ENCODE measurements around the gene IL36A.

DNA sequence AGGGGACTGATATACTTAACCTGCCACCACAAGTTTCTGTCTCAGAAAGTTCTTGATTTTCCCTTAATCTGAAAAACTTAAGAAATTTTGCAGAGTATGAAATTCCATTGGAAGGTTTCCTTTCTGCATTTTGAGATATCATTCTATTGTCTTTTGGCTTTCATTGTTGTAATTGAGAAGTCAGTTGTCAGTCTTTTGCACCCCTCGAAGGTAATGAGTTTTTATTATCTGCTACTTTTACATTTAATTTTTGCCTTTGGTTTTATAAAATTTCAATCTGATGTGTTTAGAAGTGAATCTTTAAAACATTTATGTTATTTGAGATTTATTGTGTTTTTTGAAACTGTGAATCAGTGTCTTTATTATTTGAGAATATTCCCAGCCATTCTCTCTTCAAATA lies 4.8 kb upstream of the IL36A start:
- TF ChIP-seq CTCF (conservative IDR thresholded peaks at IDR 0.05; ENCODE audit: low read depth, low read length) = no peak
- TF ChIP-seq EZH2 (IDR thresholded peaks at IDR 0.05; ENCODE audit: low read length, unreplicated experiment) = no peak

All from PC-3 (cell line).